Lower lobe of right lung (tissue), 2 donors: ENCODE measurements around the gene LDB3. TPM values are rescaled to one million over a fixed set of nuclear protein-coding genes. Genes with fewer than 3 reads are reported as not detected.
A peak's percentile ranks its signal among the peaks of the same experiment; 100 is the strongest.

Experiments used
- ATAC-seq, 2 donors: fragments of 200-7000 bp; cut with Tn5 transposase; one replicate each; pipeline ENCODE4 v1.9.1; 2020 to 2022; ENCODE audit warnings: mild to moderate bottlenecking in 2 of 2, moderate library complexity in 2 of 2
- DNase-seq: peaks from one replicate; pipeline ENCODE4 v3.0.0-alpha.2; 2020
- H3K27ac ChIP-seq: fragments of 200-600 bp; one replicate; pipeline ENCODE4 v1.8.0; 2022
- H3K27me3 ChIP-seq: fragments of 200-600 bp; one replicate; pipeline ENCODE4 v1.8.0; 2022; ENCODE audit warnings: low read depth
- H3K36me3 ChIP-seq: fragments of 200-600 bp; one replicate; pipeline ENCODE4 v1.8.0; 2022; ENCODE audit warnings: mild to moderate bottlenecking
- H3K4me1 ChIP-seq: fragments of 200-600 bp; one replicate; pipeline ENCODE4 v1.8.0; 2022
- H3K4me3 ChIP-seq: fragments of 200-600 bp; one replicate; pipeline ENCODE4 v1.8.0; 2022; ENCODE audit warnings: mild to moderate bottlenecking
- H3K9me3 ChIP-seq: fragments of 200-600 bp; one replicate; pipeline ENCODE4 v1.8.0; 2022
- CTCF ChIP-seq: fragments of 200-600 bp; IDR thresholded peaks from one replicate; pipeline ENCODE4 v1.8.0; 2022; ENCODE audit warnings: antibody characterized with exemption, mild to moderate bottlenecking
- intact Hi-C: fragments of 100-400 bp; cut with DNase I; formaldehyde crosslinking; loops from one replicate; pipeline ENCODE4 v1.11.0; 2022
- total RNA-seq: library from RNA; stranded (reverse); fragmentation: NEBNext Ultra II Directional; extraction: Animal tissue kit (Norgen Biotek cat#: 25700); gene quantifications from one replicate; pipeline ENCODE4 v1.2.1, GENCODE V29; 2021
- donor health status: DM: no; HTN: yes; CAD: no; lungs with severe emphysema.

LDB3 gene
- total RNA-seq, 1 donor from 2014 or later, result 2.2 TPM

GRCh38 chr10:86692664-86693063 is 24.4 kb downstream of the LDB3 start:
- no peak overlapping the region for H3K4me3 ChIP-seq
- H3K9me3 ChIP-seq, result no peaks in the 10 kb centered on the region
- no peak for ATAC-seq
- no peaks in the 10 kb centered on the region for H3K27me3 ChIP-seq
- no peak for DNase-seq
- intact Hi-C loops, result loop anchor here (5.0 kb wide), 1 partner anchor 205 kb away; no protein-coding TSS in a partner anchor
- TF ChIP-seq CTCF, result no peak
- no peaks in the 10 kb centered on the region for H3K36me3 ChIP-seq
- no peak overlapping the region for H3K27ac ChIP-seq
- H3K4me1 ChIP-seq, result peaks cover 17% of the 10 kb centered on the region

GRCh38 chr10:86693275-86693674 is 25.0 kb downstream of the LDB3 start:
- ATAC-seq (no peak), DNase-seq (no peak)
- intact Hi-C loops, result loop anchor here (5.0 kb wide), 1 partner anchor 204 kb away; no protein-coding TSS in a partner anchor
- no peaks in the 10 kb centered on the region for H3K9me3 ChIP-seq
- no peak for TF ChIP-seq CTCF
- peaks cover 14% of the 10 kb centered on the region for H3K4me1 ChIP-seq
- no peak overlapping the region for H3K27ac ChIP-seq
- no peak overlapping the region for H3K4me3 ChIP-seq
- no peaks in the 10 kb centered on the region for H3K36me3 ChIP-seq
- H3K27me3 ChIP-seq, result no peaks in the 10 kb centered on the region

- intact Hi-C loops, result loop anchor here (5.0 kb wide), 1 partner anchor 203 kb away; no protein-coding TSS in a partner anchor
- H3K36me3 ChIP-seq, result no peaks in the 10 kb centered on the region
- DNase-seq (no peak), ATAC-seq (peak; percentile 49 to 65)
- no peaks in the 10 kb centered on the region for H3K9me3 ChIP-seq
- peak; percentile 64 for TF ChIP-seq CTCF
- no peak overlapping the region for H3K4me3 ChIP-seq
- H3K4me1 ChIP-seq, result peaks cover 8% of the 10 kb centered on the region
- H3K27me3 ChIP-seq, result no peaks in the 10 kb centered on the region
- H3K27ac ChIP-seq, result no peak overlapping the region
Observed at GRCh38 chr10:86693721-86694369, 25.5 kb downstream of the LDB3 start.

- H3K36me3 ChIP-seq, result no peaks in the 10 kb centered on the region
- no peak for DNase-seq
- H3K27me3 ChIP-seq, result no peaks in the 10 kb centered on the region
- intact Hi-C loops, result no loop called here
- no peak for ATAC-seq
- no peak overlapping the region for H3K27ac ChIP-seq
- H3K9me3 ChIP-seq, result no peaks in the 10 kb centered on the region
- H3K4me3 ChIP-seq, result no peak overlapping the region
- TF ChIP-seq CTCF, result no peak
- peaks cover 7% of the 10 kb centered on the region for H3K4me1 ChIP-seq
Observed at GRCh38 chr10:86698207-86698940, 30.1 kb downstream of the LDB3 start.

- Histone ChIP-seq H3K27me3 (no peaks in the 10 kb centered on the region), H3K4me3 (no peak overlapping the region), H3K4me1 (no peaks in the 10 kb centered on the region), H3K27ac (no peak overlapping the region), H3K9me3 (no peaks in the 10 kb centered on the region), H3K36me3 (no peaks in the 10 kb centered on the region)
- ATAC-seq, result no peak
- no peak for DNase-seq
- no peak for TF ChIP-seq CTCF
- intact Hi-C loops, result no loop called here
Observed at GRCh38 chr10:86699125-86699524, 30.8 kb downstream of the LDB3 start.
